Gastrocnemius medialis (tissue), 4 donors: Measurements from ENCODE around the gene CHCHD1.

Experiments
- POLR2A ChIP-seq, 2 donors: fragments of 450-650 bp; IDR thresholded peaks; one replicate each; pipeline ENCODE4 v1.6.1; 2017; ENCODE audit warnings: antibody characterized with exemption in 2 of 2, mild to moderate bottlenecking in 2 of 2, moderate library complexity in 2 of 2
- TF ChIP-seq, protein P1 (sequence below), 5 experiments: fragments of 450-650 bp in 3 of 5; fragments of 200-600 bp in 2 of 5; sonication (generic) in 2 of 5; IDR thresholded peaks in 4 of 5; conservative IDR thresholded peaks in 1 of 5; 1 replicate in 4 of 5; 2 replicates in 1 of 5; pipeline ENCODE4 v1.5.1; 2016 to 2019; ENCODE audit warnings: antibody characterized with exemption in 5 of 5, mild to moderate bottlenecking in 3 of 5, moderate library complexity in 3 of 5

DNA sequence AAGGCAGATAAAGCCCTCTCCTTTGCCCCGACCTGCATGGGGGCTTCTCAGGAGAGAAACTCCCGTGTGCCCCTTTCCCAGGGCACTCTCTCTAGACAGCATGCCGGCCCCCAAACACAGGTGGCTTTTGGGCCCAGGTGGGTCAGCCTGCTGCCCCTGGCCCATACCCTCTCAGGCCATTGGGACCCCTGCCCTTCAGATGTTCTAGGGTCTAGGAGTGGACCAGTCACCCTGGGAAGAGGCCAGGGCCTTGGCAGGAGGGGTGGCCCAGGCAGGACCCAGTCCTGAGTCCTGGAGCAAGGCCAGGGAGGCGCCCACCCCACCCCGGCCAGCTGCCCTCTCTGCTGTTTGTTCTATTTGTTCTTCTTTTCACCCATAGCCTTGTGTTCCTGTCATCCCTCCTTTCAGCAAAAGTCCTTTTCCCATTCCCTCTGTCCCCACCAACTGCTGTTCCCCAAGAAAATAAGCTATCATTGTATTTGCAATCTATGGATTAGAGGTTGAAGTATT lies 47.0 kb upstream of the CHCHD1 start:
- TF ChIP-seq, protein P1, sequence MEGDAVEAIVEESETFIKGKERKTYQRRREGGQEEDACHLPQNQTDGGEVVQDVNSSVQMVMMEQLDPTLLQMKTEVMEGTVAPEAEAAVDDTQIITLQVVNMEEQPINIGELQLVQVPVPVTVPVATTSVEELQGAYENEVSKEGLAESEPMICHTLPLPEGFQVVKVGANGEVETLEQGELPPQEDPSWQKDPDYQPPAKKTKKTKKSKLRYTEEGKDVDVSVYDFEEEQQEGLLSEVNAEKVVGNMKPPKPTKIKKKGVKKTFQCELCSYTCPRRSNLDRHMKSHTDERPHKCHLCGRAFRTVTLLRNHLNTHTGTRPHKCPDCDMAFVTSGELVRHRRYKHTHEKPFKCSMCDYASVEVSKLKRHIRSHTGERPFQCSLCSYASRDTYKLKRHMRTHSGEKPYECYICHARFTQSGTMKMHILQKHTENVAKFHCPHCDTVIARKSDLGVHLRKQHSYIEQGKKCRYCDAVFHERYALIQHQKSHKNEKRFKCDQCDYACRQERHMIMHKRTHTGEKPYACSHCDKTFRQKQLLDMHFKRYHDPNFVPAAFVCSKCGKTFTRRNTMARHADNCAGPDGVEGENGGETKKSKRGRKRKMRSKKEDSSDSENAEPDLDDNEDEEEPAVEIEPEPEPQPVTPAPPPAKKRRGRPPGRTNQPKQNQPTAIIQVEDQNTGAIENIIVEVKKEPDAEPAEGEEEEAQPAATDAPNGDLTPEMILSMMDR (IDR thresholded peaks at IDR 0.05 in 4 of 5, conservative IDR thresholded peaks at IDR 0.05 in 1 of 5): no peak
- no peak for TF ChIP-seq POLR2A (IDR thresholded peaks at IDR 0.05)
